ENCODE results near the gene OXSR1. TPM values are rescaled to one million over a fixed set of nuclear protein-coding genes. Genes with fewer than 3 reads are reported as not detected.
"Not testable (repeated sequence)": the region's sequence is repeated elsewhere in the genome, so short reads cannot be mapped to it uniquely, and the experiment has no call there.

OXSR1 gene
- total RNA-seq, 1 donor from 2014 or later, result 32.7 TPM

- ATAC-seq (no peak), DNase-seq (no peak)
- no peak for TF ChIP-seq CTCF (IDR thresholded peaks at IDR 0.05)
- intact Hi-C loops (cut with DNase I), result no loop called here
- H3K27me3 ChIP-seq, result no peaks in the 10 kb centered on the region
- H3K36me3 ChIP-seq, result peaks cover 47% of the 10 kb centered on the region
- H3K9me3 ChIP-seq, result no peaks in the 10 kb centered on the region
- no peaks in the 10 kb centered on the region for H3K4me1 ChIP-seq
- no peak overlapping the region for H3K4me3 ChIP-seq
- no peak overlapping the region for H3K27ac ChIP-seq
Observed at GRCh38 chr3:38226273-38226672, 60.9 kb downstream of the OXSR1 start.

DNA sequence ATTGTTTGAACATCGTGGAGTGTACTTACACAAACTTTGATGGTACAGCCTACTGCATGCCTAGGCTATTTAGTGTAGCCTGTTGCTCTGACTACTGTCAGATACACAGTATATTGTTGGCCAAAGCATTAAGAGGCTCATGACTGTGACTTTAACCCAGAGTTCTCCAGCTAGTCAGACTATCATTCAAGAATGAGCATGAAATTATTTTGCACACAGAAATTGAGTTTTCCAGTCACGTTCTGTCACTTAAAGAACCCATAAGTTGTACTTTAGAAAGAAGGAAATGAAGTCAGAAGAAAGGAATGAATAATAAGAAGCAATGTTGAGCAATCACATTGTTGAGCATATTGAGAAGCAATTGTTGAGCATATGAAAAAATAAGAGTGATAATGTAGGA is 62.7 kb downstream of the OXSR1 start:
- H3K27ac ChIP-seq, result no peak overlapping the region
- ATAC-seq, result peak; percentile 81
- intact Hi-C loops (cut with DNase I), result no loop called here
- DNase-seq, result no peak
- no peak for TF ChIP-seq CTCF (IDR thresholded peaks at IDR 0.05)
- no peak overlapping the region for H3K4me3 ChIP-seq
- no peaks in the 10 kb centered on the region for H3K4me1 ChIP-seq
- H3K36me3 ChIP-seq, result peaks cover 49% of the 10 kb centered on the region
- H3K9me3 ChIP-seq, result no peaks in the 10 kb centered on the region
- H3K27me3 ChIP-seq, result no peaks in the 10 kb centered on the region

DNA sequence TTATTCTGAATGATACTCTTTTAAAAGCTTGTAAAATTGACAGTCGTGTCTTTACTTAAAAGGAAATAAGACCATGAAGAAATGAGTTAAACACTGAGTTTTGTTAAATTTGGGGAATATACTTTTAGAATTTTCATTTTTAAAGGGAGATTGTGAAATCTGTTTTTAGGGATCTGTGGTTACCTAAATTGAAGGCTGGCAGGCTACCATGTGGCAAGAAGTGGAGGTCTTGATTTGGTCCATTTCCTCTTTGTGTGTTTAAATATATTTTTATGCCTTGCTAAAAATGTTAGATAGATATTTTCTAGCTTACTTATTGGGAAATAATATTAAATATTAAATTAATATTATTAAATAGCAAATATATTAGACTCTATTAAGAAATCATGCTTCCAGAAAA is 63.7 kb downstream of the OXSR1 start:
- Histone ChIP-seq H3K36me3 (peaks cover 43% of the 10 kb centered on the region), H3K4me3 (no peak overlapping the region), H3K27me3 (no peaks in the 10 kb centered on the region), H3K27ac (no peak overlapping the region), H3K4me1 (no peaks in the 10 kb centered on the region), H3K9me3 (no peaks in the 10 kb centered on the region)
- DNase-seq (no peak), ATAC-seq (no peak)
- no peak for TF ChIP-seq CTCF (IDR thresholded peaks at IDR 0.05)
- intact Hi-C loops (cut with DNase I), result no loop called here

DNA sequence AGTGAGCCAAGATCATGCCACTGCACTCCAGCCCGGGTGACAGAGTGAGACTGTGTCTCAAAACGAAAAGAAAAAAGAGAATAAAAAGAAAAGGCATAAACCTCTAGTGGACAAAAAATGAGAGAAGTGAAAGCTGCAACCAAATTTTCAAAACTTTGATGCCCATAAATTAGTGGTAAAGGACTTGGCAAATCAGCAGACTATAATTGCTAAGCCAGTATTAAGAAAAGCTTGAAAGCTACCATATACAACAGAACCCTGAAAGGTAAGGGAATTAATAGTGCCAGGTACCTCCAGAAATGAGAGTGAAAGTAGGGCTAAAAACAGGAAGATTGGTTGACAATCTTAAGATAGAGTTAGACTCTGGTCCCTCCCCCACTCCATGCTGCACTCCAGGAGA is 67.4 kb downstream of the OXSR1 start:
- Histone ChIP-seq H3K27me3 (no peaks in the 10 kb centered on the region), H3K4me3 (no peak overlapping the region), H3K4me1 (no peaks in the 10 kb centered on the region), H3K36me3 (peaks cover 24% of the 10 kb centered on the region), H3K9me3 (no peaks in the 10 kb centered on the region), H3K27ac (no peak overlapping the region)
- TF ChIP-seq CTCF (IDR thresholded peaks at IDR 0.05), result no peak
- no peak for ATAC-seq
- no peak for DNase-seq
- intact Hi-C loops (cut with DNase I), result no loop called here

GRCh38 chr3:38235466-38235865 is 70.1 kb downstream of the OXSR1 start:
- H3K27me3 ChIP-seq, result no peaks in the 10 kb centered on the region
- DNase-seq (no peak), ATAC-seq (no peak)
- H3K36me3 ChIP-seq, result peaks cover 24% of the 10 kb centered on the region
- no peaks in the 10 kb centered on the region for H3K4me1 ChIP-seq
- no peak overlapping the region for H3K4me3 ChIP-seq
- no peaks in the 10 kb centered on the region for H3K9me3 ChIP-seq
- no peak for TF ChIP-seq CTCF (IDR thresholded peaks at IDR 0.05)
- no peak overlapping the region for H3K27ac ChIP-seq
- intact Hi-C loops (cut with DNase I), result no loop called here

- DNase-seq, result no peak
- Histone ChIP-seq H3K27me3 (no peaks in the 10 kb centered on the region), H3K36me3 (peaks cover 19% of the 10 kb centered on the region), H3K27ac (no peak overlapping the region), H3K4me1 (no peaks in the 10 kb centered on the region), H3K4me3 (no peak overlapping the region), H3K9me3 (no peaks in the 10 kb centered on the region)
- intact Hi-C loops (cut with DNase I), result no loop called here
- ATAC-seq, result no peak
- no peak for TF ChIP-seq CTCF (IDR thresholded peaks at IDR 0.05)
Observed at GRCh38 chr3:38238416-38239008, 73.2 kb downstream of the OXSR1 start.

DNA sequence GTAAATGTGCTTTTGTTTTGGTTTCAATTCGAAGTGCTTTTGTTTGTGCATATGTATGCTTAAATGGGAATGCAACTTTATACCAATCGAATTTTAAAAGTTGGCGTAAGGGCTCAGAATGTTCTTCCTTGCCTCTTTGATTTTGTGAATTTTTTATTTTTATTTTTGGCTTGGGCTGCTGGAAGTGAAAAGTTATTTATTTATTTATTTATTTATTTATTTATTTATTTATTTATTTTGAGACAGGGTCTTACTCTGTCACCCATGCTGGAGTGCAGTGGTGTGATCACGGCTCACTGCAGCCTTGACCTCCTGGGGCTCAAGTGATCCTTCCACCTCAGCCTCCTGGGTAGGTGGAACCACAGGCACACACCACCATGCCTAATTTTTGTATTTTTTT is 77.5 kb downstream of the OXSR1 start:
- H3K9me3 ChIP-seq; intact Hi-C loops (cut with DNase I); H3K4me1 ChIP-seq; H3K27ac ChIP-seq; DNase-seq; H3K27me3 ChIP-seq; H3K4me3 ChIP-seq; ATAC-seq: not testable (repeated sequence)
- H3K36me3 ChIP-seq, result peaks cover 31% of the 10 kb centered on the region
